Measurements from ENCODE around the gene SLC9A8.

The SLC9A8 gene

GRCh38 chr20:49938173-49939163 lies 125.8 kb downstream of the SLC9A8 start:
- no peak for DNase-seq (ENCODE audit: low read depth)
- TF ChIP-seq, protein P1, sequence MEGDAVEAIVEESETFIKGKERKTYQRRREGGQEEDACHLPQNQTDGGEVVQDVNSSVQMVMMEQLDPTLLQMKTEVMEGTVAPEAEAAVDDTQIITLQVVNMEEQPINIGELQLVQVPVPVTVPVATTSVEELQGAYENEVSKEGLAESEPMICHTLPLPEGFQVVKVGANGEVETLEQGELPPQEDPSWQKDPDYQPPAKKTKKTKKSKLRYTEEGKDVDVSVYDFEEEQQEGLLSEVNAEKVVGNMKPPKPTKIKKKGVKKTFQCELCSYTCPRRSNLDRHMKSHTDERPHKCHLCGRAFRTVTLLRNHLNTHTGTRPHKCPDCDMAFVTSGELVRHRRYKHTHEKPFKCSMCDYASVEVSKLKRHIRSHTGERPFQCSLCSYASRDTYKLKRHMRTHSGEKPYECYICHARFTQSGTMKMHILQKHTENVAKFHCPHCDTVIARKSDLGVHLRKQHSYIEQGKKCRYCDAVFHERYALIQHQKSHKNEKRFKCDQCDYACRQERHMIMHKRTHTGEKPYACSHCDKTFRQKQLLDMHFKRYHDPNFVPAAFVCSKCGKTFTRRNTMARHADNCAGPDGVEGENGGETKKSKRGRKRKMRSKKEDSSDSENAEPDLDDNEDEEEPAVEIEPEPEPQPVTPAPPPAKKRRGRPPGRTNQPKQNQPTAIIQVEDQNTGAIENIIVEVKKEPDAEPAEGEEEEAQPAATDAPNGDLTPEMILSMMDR (IDR thresholded peaks at IDR 0.05; ENCODE audit: insufficient read depth, low read depth, low read length, missing control alignments), result no peak
- H3K4me3 ChIP-seq (ENCODE audit: low read depth, low read length), result no peak overlapping the region

- no peak for DNase-seq (ENCODE audit: low read depth)
- TF ChIP-seq, protein P1 (IDR thresholded peaks at IDR 0.05; ENCODE audit: insufficient read depth, low read depth, low read length, missing control alignments), result no peak
- no peak overlapping the region for H3K4me3 ChIP-seq (ENCODE audit: low read depth, low read length)
Measured at GRCh38 chr20:49941456-49941855, 128.8 kb downstream of the SLC9A8 start.

All from GM12865 (cell line).